HCT116 (cell line): ENCODE data around the gene SETD1A. TPM values are rescaled to one million over a fixed set of nuclear protein-coding genes. Genes with fewer than 3 reads are reported as not detected.

Source experiments
- ATAC-seq: fragments of 200-7000 bp; cut with Tn5 transposase; 2 replicates; pipeline ENCODE4 v1.9.1; 2020; ENCODE audit warnings: mild to moderate bottlenecking, moderate library complexity
- BruUV-seq: library from RNA; stranded (reverse); fragments of 400-500 nt; replicated peaks from 2 replicates; lab custom pipeline; 2021; lab: Mats Ljungman, UMichigan
- CTCF ChIA-PET: fragments of 300-600 bp; sonication (Branson Sonifier 250); formaldehyde crosslinking; loops from one replicate; lab custom pipeline; 2021; ENCODE audit warnings: antibody characterized with exemption; lab: Charles Lee
- POLR2A ChIA-PET: fragments of 300-600, 350-600 bp; sonication (Branson Sonifier 250); formaldehyde crosslinking; loops from one replicate; lab custom pipeline; 2021; ENCODE audit warnings: antibody characterized with exemption; lab: Charles Lee
- RAD21 ChIA-PET, 2 experiments: fragments of 300-600 bp; sonication (Branson Sonifier 250); formaldehyde crosslinking; loops; one replicate each; lab custom pipeline; 2023; ENCODE audit warnings: low total read pairs in 2 of 2; ENCODE audit not compliant: uncharacterized antibody in 2 of 2, unreplicated experiment in 2 of 2, low non-redundant PET in 1 of 2; lab: Charles Lee
- DNase-seq: peaks from one replicate; pipeline ENCODE4 v3.0.0-alpha.2; 2010; ENCODE audit warnings: low read depth, low spot score
- H2AFZ ChIP-seq: fragments of 200-600 bp; shearing (Covaris generic), sonication (generic); 2 replicates; pipeline ENCODE4 v1.6.1; 2017; ENCODE audit warnings: low read depth, mixed run types, mixed read lengths, antibody characterized with exemption, low read length; ENCODE audit not compliant: poor library complexity, severe bottlenecking
- H3K27ac ChIP-seq: 2 replicates; pipeline ENCODE4 v1.5.1; 2012; ENCODE audit warnings: low read depth, low read length
- H3K27me3 ChIP-seq: fragments of 200-600 bp; sonication (generic); 2 replicates; pipeline ENCODE4 v1.6.1; 2016; ENCODE audit warnings: mixed run types, low read length, mixed read lengths; ENCODE audit not compliant: insufficient read depth
- H3K36me3 ChIP-seq, 2 experiments: fragments of 200-500 bp in 1 of 2; fragments of 200-600 bp in 1 of 2; sonication (Bioruptor generic) in 1 of 2; sonication (generic) in 1 of 2; 2 replicates each; pipeline versions ENCODE4 v1.5.1 to v1.6.1; 2014 to 2016; ENCODE audit warnings: low read length in 2 of 2, inconsistent platforms in 1 of 2, mixed read lengths in 1 of 2, mixed run types in 1 of 2; ENCODE audit not compliant: insufficient read depth in 2 of 2, control insufficient read depth in 1 of 2
- H3K4me1 ChIP-seq, 2 experiments: fragments of 200-600 bp in 1 of 2; sonication (generic) in 1 of 2; 2 replicates each; pipeline versions ENCODE4 v1.5.1 to v1.6.1; 2012 to 2017; ENCODE audit warnings: low read length in 2 of 2, inconsistent platforms in 1 of 2, mild to moderate bottlenecking in 1 of 2, mixed read lengths in 1 of 2, mixed run types in 1 of 2, moderate library complexity in 1 of 2; ENCODE audit not compliant: insufficient read depth in 2 of 2, control insufficient read depth in 1 of 2
- H3K4me2 ChIP-seq: fragments of 200-600 bp; sonication (generic); 2 replicates; pipeline ENCODE4 v1.6.1; 2017; ENCODE audit warnings: mixed run types, low read length, mixed read lengths
- H3K4me3 ChIP-seq, 2 experiments: fragments of 200-600 bp in 1 of 2; sonication (generic) in 1 of 2; replicated peaks in 1 of 2; 2 replicates each; pipeline ENCODE4 v1.5.1; 2011 to 2016; ENCODE audit warnings: low read length in 2 of 2, control low read depth in 1 of 2, low read depth in 1 of 2, mild to moderate bottlenecking in 1 of 2, mixed read lengths in 1 of 2, mixed run types in 1 of 2
- H3K79me2 ChIP-seq: fragments of 200-600 bp; sonication (generic); 2 replicates; pipeline ENCODE4 v1.6.1; 2017; ENCODE audit warnings: mild to moderate bottlenecking, mixed run types, low read length, moderate library complexity, mixed read lengths; ENCODE audit not compliant: insufficient read depth
- H3K9ac ChIP-seq: fragments of 200-600 bp; sonication (generic); 2 replicates; pipeline ENCODE4 v1.6.1; 2016; ENCODE audit warnings: low read length, mixed read lengths
- H3K9me2 ChIP-seq: fragments of 200-600 bp; sonication (generic), shearing (Covaris generic); 2 replicates; pipeline ENCODE4 v1.6.1; 2017; ENCODE audit warnings: mixed run types, mild to moderate bottlenecking, moderate library complexity; ENCODE audit not compliant: insufficient read depth
- H3K9me3 ChIP-seq, 2 experiments: fragments of 200-500 bp in 1 of 2; fragments of 200-600 bp in 1 of 2; sonication (Bioruptor generic) in 1 of 2; sonication (generic) in 1 of 2; 2 replicates each; pipeline ENCODE4 v1.6.1; 2014 to 2017; ENCODE audit warnings: low read length in 2 of 2, mixed read lengths in 2 of 2, inconsistent platforms in 1 of 2, low read depth in 1 of 2, mild to moderate bottlenecking in 1 of 2, mixed run types in 1 of 2, moderate library complexity in 1 of 2; ENCODE audit not compliant: control insufficient read depth in 1 of 2, insufficient read depth in 1 of 2
- H4K20me1 ChIP-seq: fragments of 200-600 bp; sonication (generic), shearing (Covaris generic); 2 replicates; pipeline ENCODE4 v1.6.1; 2017; ENCODE audit warnings: mixed run types, mild to moderate bottlenecking, moderate library complexity; ENCODE audit not compliant: insufficient read depth
- CEBPB ChIP-seq: IDR thresholded peaks from 2 replicates; pipeline ENCODE4 v1.6.1; 2012; ENCODE audit warnings: low read depth
- EZH2 ChIP-seq: fragments of 200-600 bp; sonication (generic); IDR thresholded peaks from 2 replicates; pipeline ENCODE4 v1.6.1; 2017; ENCODE audit warnings: antibody characterized with exemption, mixed run types
- FOSL1 ChIP-seq: IDR thresholded peaks from 2 replicates; pipeline ENCODE4 v1.6.1; 2012; ENCODE audit warnings: low read depth
- JUND ChIP-seq: IDR thresholded peaks from 2 replicates; pipeline ENCODE4 v1.6.1; 2012
- MAX ChIP-seq: IDR thresholded peaks from 2 replicates; pipeline ENCODE4 v1.6.1; 2012
- POLR2AphosphoS5 ChIP-seq: IDR thresholded peaks from 2 replicates; pipeline ENCODE4 v1.6.1; 2011; ENCODE audit warnings: mild to moderate bottlenecking, low read depth, low read length, moderate library complexity
- SRF ChIP-seq: IDR thresholded peaks from 2 replicates; pipeline ENCODE4 v1.6.1; 2012; ENCODE audit warnings: low read depth
- ZFX ChIP-seq: fragments of 450-650 bp; IDR thresholded peaks from 2 replicates; pipeline ENCODE4 v1.6.1; 2017
- ZNF274 ChIP-seq: fragments of 200-500 bp; sonication (Bioruptor generic); IDR thresholded peaks from 2 replicates; pipeline ENCODE4 v1.6.1; 2014; ENCODE audit warnings: mild to moderate bottlenecking, low read depth, low read length, inconsistent platforms
- intact Hi-C: fragments of 100-400 bp; cut with micrococcal nuclease; formaldehyde crosslinking; loops from 2 replicates; pipeline ENCODE4 v1.10.0; 2022
- total RNA-seq: library from RNA; stranded (reverse); gene quantifications from one replicate; pipeline ENCODE4 v1.2.1, GENCODE V29; 2021; ENCODE audit not compliant: unreplicated experiment
- TF ChIP-seq, protein P1 (sequence below), 3 experiments: fragments of 200-600 bp in 1 of 3; sonication (generic) in 1 of 3; IDR thresholded peaks in 2 of 3; conservative IDR thresholded peaks in 1 of 3; 2 replicates each; pipeline ENCODE4 v1.5.1; 2012 to 2017; ENCODE audit warnings: low read depth in 2 of 3, low read length in 2 of 3, antibody characterized with exemption in 1 of 3, borderline replicate concordance in 1 of 3, control low read depth in 1 of 3, mild to moderate bottlenecking in 1 of 3, mixed read lengths in 1 of 3, mixed run types in 1 of 3, moderate library complexity in 1 of 3; ENCODE audit not compliant: insufficient read depth in 1 of 3
- TF ChIP-seq, protein P2 (sequence below): IDR thresholded peaks from 2 replicates; pipeline ENCODE4 v1.6.1; 2012; ENCODE audit warnings: low read depth
- TF ChIP-seq, protein P3 (sequence below): IDR thresholded peaks from 2 replicates; pipeline ENCODE4 v1.6.1; 2011; ENCODE audit warnings: mild to moderate bottlenecking, low read length, moderate library complexity; ENCODE audit not compliant: insufficient replicate concordance; ENCODE audit errors: extremely low read depth

SETD1A gene
- total RNA-seq, 1 experiment from 2014 or later = 26.9 TPM

DNA sequence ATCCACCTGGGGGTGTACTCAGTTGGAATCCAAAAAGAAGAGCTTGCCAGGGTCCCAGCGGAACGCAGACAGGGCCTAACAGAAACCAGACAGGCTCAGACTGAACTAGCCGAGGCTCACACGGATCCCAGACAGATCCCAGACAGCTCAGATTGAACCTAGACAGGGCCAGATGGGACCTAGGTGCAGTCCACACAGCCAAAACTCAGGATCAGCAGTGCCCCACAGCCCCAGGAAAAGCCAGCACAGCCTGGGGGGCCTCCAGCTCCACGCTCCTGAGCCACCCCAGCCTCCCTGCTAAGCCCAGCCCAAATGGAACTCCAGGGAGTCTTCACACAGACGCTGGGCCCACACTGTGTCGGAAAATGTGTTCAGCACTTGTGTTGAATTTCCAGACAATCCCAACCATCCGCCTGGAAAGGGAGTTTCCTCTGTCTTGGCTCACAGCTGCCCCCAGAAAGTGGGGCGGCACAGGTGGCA lies 45.3 kb downstream of the SETD1A start:
- RAD21 ChIA-PET = no interaction called here
- no peak overlapping the region for H3K27ac ChIP-seq
- H3K9ac ChIP-seq = no peak overlapping the region
- POLR2A ChIA-PET = no interaction called here
- no peaks in the 10 kb centered on the region for H3K27me3 ChIP-seq
- H3K4me2 ChIP-seq = no peak overlapping the region
- no peaks in the 10 kb centered on the region for H3K79me2 ChIP-seq
- peaks cover 14 to 22% of the 10 kb centered on the region in 2 experiments for H3K4me1 ChIP-seq
- H3K9me2 ChIP-seq = no peaks in the 10 kb centered on the region
- DNase-seq (no peak), ATAC-seq (no peak)
- H3K36me3 ChIP-seq = no peaks in the 10 kb centered on the region
- CTCF ChIA-PET = no interaction called here
- intact Hi-C loops = no loop called here
- no peaks in the 10 kb centered on the region for H4K20me1 ChIP-seq
- no peak overlapping the region for H3K4me3 ChIP-seq
- no peaks in the 10 kb centered on the region for H3K9me3 ChIP-seq
- TF ChIP-seq, protein P1, sequence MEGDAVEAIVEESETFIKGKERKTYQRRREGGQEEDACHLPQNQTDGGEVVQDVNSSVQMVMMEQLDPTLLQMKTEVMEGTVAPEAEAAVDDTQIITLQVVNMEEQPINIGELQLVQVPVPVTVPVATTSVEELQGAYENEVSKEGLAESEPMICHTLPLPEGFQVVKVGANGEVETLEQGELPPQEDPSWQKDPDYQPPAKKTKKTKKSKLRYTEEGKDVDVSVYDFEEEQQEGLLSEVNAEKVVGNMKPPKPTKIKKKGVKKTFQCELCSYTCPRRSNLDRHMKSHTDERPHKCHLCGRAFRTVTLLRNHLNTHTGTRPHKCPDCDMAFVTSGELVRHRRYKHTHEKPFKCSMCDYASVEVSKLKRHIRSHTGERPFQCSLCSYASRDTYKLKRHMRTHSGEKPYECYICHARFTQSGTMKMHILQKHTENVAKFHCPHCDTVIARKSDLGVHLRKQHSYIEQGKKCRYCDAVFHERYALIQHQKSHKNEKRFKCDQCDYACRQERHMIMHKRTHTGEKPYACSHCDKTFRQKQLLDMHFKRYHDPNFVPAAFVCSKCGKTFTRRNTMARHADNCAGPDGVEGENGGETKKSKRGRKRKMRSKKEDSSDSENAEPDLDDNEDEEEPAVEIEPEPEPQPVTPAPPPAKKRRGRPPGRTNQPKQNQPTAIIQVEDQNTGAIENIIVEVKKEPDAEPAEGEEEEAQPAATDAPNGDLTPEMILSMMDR (IDR thresholded peaks at IDR 0.05 in 2 of 3, conservative IDR thresholded peaks at IDR 0.05 in 1 of 3; ENCODE audit: borderline replicate concordance in 1 of 3, insufficient read depth in 1 of 3, low read depth in 2 of 3, low read length in 2 of 3) = no peak
- TF ChIP-seq CEBPB (no peak), SRF (no peak)
- H2AFZ ChIP-seq = no peak overlapping the region
- BruUV-seq = no TSS peak

- no peaks in the 10 kb centered on the region for H4K20me1 ChIP-seq
- H3K9ac ChIP-seq = no peak overlapping the region
- H3K4me3 ChIP-seq = no peak overlapping the region
- no peaks in the 10 kb centered on the region for H3K36me3 ChIP-seq
- RAD21 ChIA-PET = no interaction called here
- no peak overlapping the region for H3K27ac ChIP-seq
- no peaks in the 10 kb centered on the region for H3K79me2 ChIP-seq
- peaks cover 6 to 19% of the 10 kb centered on the region in 2 experiments; a peak in 3 of 4 replicates for H3K4me1 ChIP-seq
- POLR2A ChIA-PET = no interaction called here
- BruUV-seq = no TSS peak
- CTCF ChIA-PET = interaction anchor here (1.0 kb wide), 1 partner anchor 19 kb away, joined by 3 read pairs; the partner anchor contains the start of gene HSD3B7
- no peak overlapping the region for H3K4me2 ChIP-seq
- no peaks in the 10 kb centered on the region for H3K27me3 ChIP-seq
- no peak for ATAC-seq
- H3K9me2 ChIP-seq = no peaks in the 10 kb centered on the region
- no peak for DNase-seq
- intact Hi-C loops = no loop called here
- no peaks in the 10 kb centered on the region for H3K9me3 ChIP-seq
- TF ChIP-seq ZFX (no peak), JUND (no peak), ZNF274 (no peak), MAX (no peak), EZH2 (no peak), POLR2AphosphoS5 (no peak), FOSL1 (no peak)
- TF ChIP-seq, protein P2, sequence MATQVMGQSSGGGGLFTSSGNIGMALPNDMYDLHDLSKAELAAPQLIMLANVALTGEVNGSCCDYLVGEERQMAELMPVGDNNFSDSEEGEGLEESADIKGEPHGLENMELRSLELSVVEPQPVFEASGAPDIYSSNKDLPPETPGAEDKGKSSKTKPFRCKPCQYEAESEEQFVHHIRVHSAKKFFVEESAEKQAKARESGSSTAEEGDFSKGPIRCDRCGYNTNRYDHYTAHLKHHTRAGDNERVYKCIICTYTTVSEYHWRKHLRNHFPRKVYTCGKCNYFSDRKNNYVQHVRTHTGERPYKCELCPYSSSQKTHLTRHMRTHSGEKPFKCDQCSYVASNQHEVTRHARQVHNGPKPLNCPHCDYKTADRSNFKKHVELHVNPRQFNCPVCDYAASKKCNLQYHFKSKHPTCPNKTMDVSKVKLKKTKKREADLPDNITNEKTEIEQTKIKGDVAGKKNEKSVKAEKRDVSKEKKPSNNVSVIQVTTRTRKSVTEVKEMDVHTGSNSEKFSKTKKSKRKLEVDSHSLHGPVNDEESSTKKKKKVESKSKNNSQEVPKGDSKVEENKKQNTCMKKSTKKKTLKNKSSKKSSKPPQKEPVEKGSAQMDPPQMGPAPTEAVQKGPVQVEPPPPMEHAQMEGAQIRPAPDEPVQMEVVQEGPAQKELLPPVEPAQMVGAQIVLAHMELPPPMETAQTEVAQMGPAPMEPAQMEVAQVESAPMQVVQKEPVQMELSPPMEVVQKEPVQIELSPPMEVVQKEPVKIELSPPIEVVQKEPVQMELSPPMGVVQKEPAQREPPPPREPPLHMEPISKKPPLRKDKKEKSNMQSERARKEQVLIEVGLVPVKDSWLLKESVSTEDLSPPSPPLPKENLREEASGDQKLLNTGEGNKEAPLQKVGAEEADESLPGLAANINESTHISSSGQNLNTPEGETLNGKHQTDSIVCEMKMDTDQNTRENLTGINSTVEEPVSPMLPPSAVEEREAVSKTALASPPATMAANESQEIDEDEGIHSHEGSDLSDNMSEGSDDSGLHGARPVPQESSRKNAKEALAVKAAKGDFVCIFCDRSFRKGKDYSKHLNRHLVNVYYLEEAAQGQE = no peak
- TF ChIP-seq, protein P3, sequence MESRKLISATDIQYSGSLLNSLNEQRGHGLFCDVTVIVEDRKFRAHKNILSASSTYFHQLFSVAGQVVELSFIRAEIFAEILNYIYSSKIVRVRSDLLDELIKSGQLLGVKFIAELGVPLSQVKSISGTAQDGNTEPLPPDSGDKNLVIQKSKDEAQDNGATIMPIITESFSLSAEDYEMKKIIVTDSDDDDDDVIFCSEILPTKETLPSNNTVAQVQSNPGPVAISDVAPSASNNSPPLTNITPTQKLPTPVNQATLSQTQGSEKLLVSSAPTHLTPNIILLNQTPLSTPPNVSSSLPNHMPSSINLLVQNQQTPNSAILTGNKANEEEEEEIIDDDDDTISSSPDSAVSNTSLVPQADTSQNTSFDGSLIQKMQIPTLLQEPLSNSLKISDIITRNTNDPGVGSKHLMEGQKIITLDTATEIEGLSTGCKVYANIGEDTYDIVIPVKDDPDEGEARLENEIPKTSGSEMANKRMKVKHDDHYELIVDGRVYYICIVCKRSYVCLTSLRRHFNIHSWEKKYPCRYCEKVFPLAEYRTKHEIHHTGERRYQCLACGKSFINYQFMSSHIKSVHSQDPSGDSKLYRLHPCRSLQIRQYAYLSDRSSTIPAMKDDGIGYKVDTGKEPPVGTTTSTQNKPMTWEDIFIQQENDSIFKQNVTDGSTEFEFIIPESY = no peak
- H2AFZ ChIP-seq = no peak overlapping the region
Measured at GRCh38 chr16:31003744-31004143, 46.2 kb downstream of the SETD1A start.
